Left lung (tissue), 10 donors: Measurements from ENCODE around the gene NUBP2. TPM values are rescaled to one million over a fixed set of nuclear protein-coding genes. Genes with fewer than 3 reads are reported as not detected.

Experiments
- ATAC-seq: fragments of 200-7000 bp; cut with Tn5 transposase; one replicate; pipeline ENCODE4 v1.9.1; 2020; ENCODE audit warnings: moderate library complexity
- DNase-seq, 4 donors: peaks; one replicate each; pipeline ENCODE4 v3.0.0-alpha.2; 2013 to 2020
- H3K27ac ChIP-seq, 2 donors: fragments of 200-600 bp; sonication (generic) in 1 of 2; one replicate each; pipeline versions ENCODE4 v1.5.0 to v1.8.0; 2020 to 2021
- H3K27me3 ChIP-seq, 2 donors: fragments of 200-600 bp; sonication (generic) in 1 of 2; one replicate each; pipeline versions ENCODE4 v1.5.0 to v1.8.0; 2020 to 2021
- H3K36me3 ChIP-seq, 2 donors: fragments of 200-600 bp; sonication (generic) in 1 of 2; one replicate each; pipeline versions ENCODE4 v1.5.0 to v1.8.0; 2020 to 2021
- H3K4me1 ChIP-seq, 2 donors: fragments of 200-600 bp; one replicate each; pipeline ENCODE4 v1.8.0; 2021
- H3K4me3 ChIP-seq, 2 donors: fragments of 200-600 bp; sonication (generic) in 1 of 2; one replicate each; pipeline versions ENCODE4 v1.5.0 to v1.8.0; 2020 to 2021; ENCODE audit warnings: mild to moderate bottlenecking in 1 of 2
- H3K9me3 ChIP-seq, 2 donors: fragments of 200-600 bp; sonication (generic) in 1 of 2; one replicate each; pipeline versions ENCODE4 v1.5.0 to v1.8.0; 2020 to 2021
- CTCF ChIP-seq, 2 donors: fragments of 200-600 bp; sonication (generic) in 1 of 2; IDR thresholded peaks; one replicate each; pipeline versions ENCODE4 v1.5.0 to v1.8.0; 2021; ENCODE audit warnings: antibody characterized with exemption in 2 of 2
- intact Hi-C, 2 donors: fragments of 100-400 bp; cut with DNase I; formaldehyde crosslinking; loops; one replicate each; pipeline versions ENCODE4 v1.11.2 to v1.14.2; 2022
- microRNA-seq, 2 donors: library from miRNA; unstranded; fragments of <30 nt; microRNA quantifications; one replicate each; pipeline ENCODE4, GENCODE V29; 2019
- polyA plus RNA-seq, 6 donors: library from polyadenylated mRNA; unstranded; fragments of 120-200 nt; gene quantifications; one replicate each; pipeline ENCODE4 v1.2.1, GENCODE V29; 2013; ENCODE audit not compliant: insufficient read length in 6 of 6
- total RNA-seq, 2 donors: library from RNA; stranded (reverse); fragmentation: NEBNext Ultra II Directional; extraction: Animal tissue kit (Norgen Biotek cat#: 25700); gene quantifications; one replicate each; pipeline ENCODE4 v1.2.1, GENCODE V29; 2021
- donor health status: DM: no; HTN: yes; CAD: no.
- donor health status: DM: no; HTN: no; CAD: no.

Gene NUBP2
- total and polyA plus RNA-seq, 8 donors: 32.6 to 56.4 (median 42.7) TPM

- Histone ChIP-seq H3K4me3 (no peak overlapping the region), H3K36me3 (peaks cover 0 to 8% of the 10 kb centered on the region in 2 donors), H3K27ac (no peak overlapping the region), H3K27me3 (no peaks in the 10 kb centered on the region), H3K9me3 (no peaks in the 10 kb centered on the region), H3K4me1 (peaks cover 16 to 32% of the 10 kb centered on the region in 2 donors)
- intact Hi-C loops: no loop called here
- ATAC-seq (no peak), DNase-seq (no peak)
- TF ChIP-seq CTCF (IDR thresholded peaks at IDR 0.05): no peak
Observed at GRCh38 chr16:1831186-1832075, 48.7 kb downstream of the NUBP2 start.

GRCh38 chr16:1832838-1833454 is 50.2 kb downstream of the NUBP2 start:
- no peak for TF ChIP-seq CTCF (IDR thresholded peaks at IDR 0.05)
- H3K36me3 ChIP-seq: peaks cover 0 to 8% of the 10 kb centered on the region in 2 donors
- H3K4me1 ChIP-seq: peaks cover 13 to 27% of the 10 kb centered on the region in 2 donors
- no peaks in the 10 kb centered on the region for H3K27me3 ChIP-seq
- intact Hi-C loops: no loop called here
- no peak for DNase-seq
- H3K4me3 ChIP-seq: no peak overlapping the region
- H3K27ac ChIP-seq: no peak overlapping the region
- H3K9me3 ChIP-seq: no peaks in the 10 kb centered on the region
- ATAC-seq: no peak

DNA sequence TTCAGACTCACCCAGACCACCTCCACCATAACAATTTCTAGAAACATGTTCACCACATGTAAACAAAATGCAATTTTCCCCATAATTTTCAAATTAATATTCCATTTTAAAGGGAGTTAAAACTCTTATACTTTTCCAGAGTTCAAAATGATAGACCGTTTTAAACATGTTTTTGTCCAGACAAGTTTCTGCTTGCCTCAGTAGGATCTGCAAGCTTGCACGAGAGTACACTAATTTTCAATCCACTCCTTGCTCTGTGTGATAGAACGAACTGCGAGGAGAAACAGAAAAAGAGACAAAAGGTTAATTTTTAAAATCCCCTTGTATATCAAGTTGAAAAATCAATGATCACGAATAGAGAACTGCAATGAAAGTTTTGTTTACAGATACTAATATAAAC is 51.3 kb downstream of the NUBP2 start:
- H3K27me3 ChIP-seq: no peaks in the 10 kb centered on the region
- no peaks in the 10 kb centered on the region for H3K9me3 ChIP-seq
- H3K4me3 ChIP-seq: no peak overlapping the region
- no peak for DNase-seq
- intact Hi-C loops: no loop called here
- no peak for TF ChIP-seq CTCF (IDR thresholded peaks at IDR 0.05)
- H3K4me1 ChIP-seq: peaks cover 3 to 16% of the 10 kb centered on the region in 2 donors
- H3K27ac ChIP-seq: no peak overlapping the region
- no peak for ATAC-seq
- peaks cover 0 to 8% of the 10 kb centered on the region in 2 donors for H3K36me3 ChIP-seq

Small RNA genes lying within 50 kb of the gene (microRNA-seq; reads per million reads assigned to microRNA genes)
- gene MIR3177: 1.2 to 1.8 reads per million in 2 donors

Other genes with a start within 250 kb of the NUBP2 start
- gene TMEM204, start 249.3 kb upstream of the NUBP2 start, total RNA-seq: 10 to 100 TPM; 26.6 to 28.7 TPM
- 10 to 100 TPM; 15.4 to 20.6 (median 19.0) TPM for gene TMEM204, start 249.3 kb upstream of the NUBP2 start, polyA plus RNA-seq
- gene IFT140, start 170.9 kb upstream of the NUBP2 start, total RNA-seq: 10 to 100 TPM; 26.0 to 34.8 TPM
- gene IFT140, start 170.9 kb upstream of the NUBP2 start, polyA plus RNA-seq: 10 to 100 TPM; 30.9 to 36.0 (median 33.2) TPM
- 10 to 100 TPM; 17.3 to 18.9 TPM for gene CRAMP1, start 170.6 kb upstream of the NUBP2 start, total RNA-seq
- 10 to 100 TPM; 25.9 to 33.0 (median 26.9) TPM for gene CRAMP1, start 170.6 kb upstream of the NUBP2 start, polyA plus RNA-seq
- gene JPT2, start 104.7 kb upstream of the NUBP2 start, total RNA-seq: 10 to 100 TPM; 72.2 to 72.3 TPM
- 10 to 100 TPM; 64.8 to 79.5 (median 72.4) TPM for gene JPT2, start 104.7 kb upstream of the NUBP2 start, polyA plus RNA-seq
- gene MAPK8IP3, start 76.8 kb upstream of the NUBP2 start, total RNA-seq: 10 to 100 TPM; 51.7 to 66.0 TPM
- gene MAPK8IP3, start 76.8 kb upstream of the NUBP2 start, polyA plus RNA-seq: 10 to 100 TPM; 48.1 to 85.9 (median 71.8) TPM
- gene NME3, start 11.4 kb upstream of the NUBP2 start, total RNA-seq: 10 to 100 TPM; 54.6 to 62.9 TPM
- 10 to 100 TPM; 19.9 to 43.8 (median 30.2) TPM for gene NME3, start 11.4 kb upstream of the NUBP2 start, polyA plus RNA-seq
- gene EME2, start 10.2 kb upstream of the NUBP2 start, total RNA-seq: 10 to 100 TPM; 19.2 to 25.3 TPM
- 10 to 100 TPM in 1 of 6 donors, 1 to 10 TPM in 5; 7.0 to 12.2 (median 8.7) TPM for gene EME2, start 10.2 kb upstream of the NUBP2 start, polyA plus RNA-seq
- gene MRPS34, start 9.8 kb upstream of the NUBP2 start, total RNA-seq: 10 to 100 TPM; 72.5 to 91.5 TPM
- 10 to 100 TPM; 47.5 to 68.9 (median 58.4) TPM for gene MRPS34, start 9.8 kb upstream of the NUBP2 start, polyA plus RNA-seq
- 10 to 100 TPM; 30.5 to 36.2 TPM for gene SPSB3, start 389 bp upstream of the NUBP2 start, total RNA-seq
- gene SPSB3, start 389 bp upstream of the NUBP2 start, polyA plus RNA-seq: 10 to 100 TPM; 23.6 to 40.0 (median 33.0) TPM
- 1 to 10 TPM in 1 of 2 donors, under 1 TPM in 1; 0.37 to 2.2 TPM for gene IGFALS, start 10.7 kb downstream of the NUBP2 start, total RNA-seq
- 1 to 10 TPM; 1.8 to 3.3 (median 2.6) TPM for gene IGFALS, start 10.7 kb downstream of the NUBP2 start, polyA plus RNA-seq
- 10 to 100 TPM; 47.1 to 62.0 TPM for gene HAGH, start 43.9 kb downstream of the NUBP2 start, total RNA-seq
- 10 to 100 TPM; 21.0 to 29.9 (median 24.9) TPM for gene HAGH, start 43.9 kb downstream of the NUBP2 start, polyA plus RNA-seq
- 10 to 100 TPM; 20.9 to 22.4 TPM for gene FAHD1, start 44.2 kb downstream of the NUBP2 start, total RNA-seq
- gene FAHD1, start 44.2 kb downstream of the NUBP2 start, polyA plus RNA-seq: 10 to 100 TPM; 17.4 to 23.2 (median 19.0) TPM
- not detected for gene MEIOB, start 89.2 kb downstream of the NUBP2 start, total RNA-seq
- under 1 TPM; 0.37 to 0.75 (median 0.59) TPM for gene MEIOB, start 89.2 kb downstream of the NUBP2 start, polyA plus RNA-seq
- gene HS3ST6, start 135.5 kb downstream of the NUBP2 start, total RNA-seq: 1 to 10 TPM in 1 of 2 donors, not detected in 1; 1.4 TPM
- under 1 TPM in 3 of 6 donors, not detected in 3; 0.13 to 0.21 (median 0.15) TPM for gene HS3ST6, start 135.5 kb downstream of the NUBP2 start, polyA plus RNA-seq
- 10 to 100 TPM; 26.1 to 66.7 TPM for gene MSRB1, start 160.2 kb downstream of the NUBP2 start, total RNA-seq
- 10 to 100 TPM in 5 of 6 donors, 1 to 10 TPM in 1; 9.8 to 15.5 (median 14.4) TPM for gene MSRB1, start 160.2 kb downstream of the NUBP2 start, polyA plus RNA-seq
- under 1 TPM in 1 of 2 donors, not detected in 1; 0.13 TPM for gene RPL3L, start 171.7 kb downstream of the NUBP2 start, total RNA-seq
- under 1 TPM in 5 of 6 donors, not detected in 1; 0.11 to 0.20 (median 0.16) TPM for gene RPL3L, start 171.7 kb downstream of the NUBP2 start, polyA plus RNA-seq
- gene NDUFB10, start 176.6 kb downstream of the NUBP2 start, total RNA-seq: 100 to 1,000 TPM in 1 of 2 donors, 10 to 100 TPM in 1; 97.8 to 102 TPM
- 10 to 100 TPM; 77.6 to 96.8 (median 90.0) TPM for gene NDUFB10, start 176.6 kb downstream of the NUBP2 start, polyA plus RNA-seq
- 1,000 to 10,000 TPM; 1,832 to 2,162 TPM for gene RPS2, start 181.9 kb downstream of the NUBP2 start, total RNA-seq
- gene RPS2, start 181.9 kb downstream of the NUBP2 start, polyA plus RNA-seq: 1,000 to 10,000 TPM; 2,190 to 2,607 (median 2,300) TPM
- not detected for gene RNF151, start 183.9 kb downstream of the NUBP2 start, total RNA-seq
- gene RNF151, start 183.9 kb downstream of the NUBP2 start, polyA plus RNA-seq: under 1 TPM in 1 of 6 donors, not detected in 5; 0.17 TPM
- gene TBL3, start 189.1 kb downstream of the NUBP2 start, total RNA-seq: 10 to 100 TPM; 25.8 to 30.9 TPM
- gene TBL3, start 189.1 kb downstream of the NUBP2 start, polyA plus RNA-seq: 10 to 100 TPM; 27.2 to 38.8 (median 31.8) TPM
- 1 to 10 TPM; 4.4 to 5.6 TPM for gene NOXO1, start 198.5 kb downstream of the NUBP2 start, total RNA-seq
- gene NOXO1, start 198.5 kb downstream of the NUBP2 start, polyA plus RNA-seq: under 1 TPM in 4 of 6 donors, not detected in 2; 0.30 to 0.78 (median 0.46) TPM
- gene GFER, start 201.2 kb downstream of the NUBP2 start, total RNA-seq: 10 to 100 TPM; 25.8 to 26.1 TPM
- gene GFER, start 201.2 kb downstream of the NUBP2 start, polyA plus RNA-seq: 10 to 100 TPM; 15.7 to 21.5 (median 19.1) TPM
- gene SYNGR3, start 207.0 kb downstream of the NUBP2 start, total RNA-seq: under 1 TPM; 0.31 to 0.32 TPM
- gene SYNGR3, start 207.0 kb downstream of the NUBP2 start, polyA plus RNA-seq: under 1 TPM; 0.21 to 0.93 (median 0.42) TPM
- 10 to 100 TPM; 31.5 to 45.9 TPM for gene ZNF598, start 226.9 kb downstream of the NUBP2 start, total RNA-seq
- gene ZNF598, start 226.9 kb downstream of the NUBP2 start, polyA plus RNA-seq: 10 to 100 TPM; 15.2 to 27.8 (median 20.9) TPM
- 1 to 10 TPM in 1 of 2 donors, under 1 TPM in 1; 0.94 to 3.1 TPM for gene NPW, start 236.8 kb downstream of the NUBP2 start, total RNA-seq
- gene NPW, start 236.8 kb downstream of the NUBP2 start, polyA plus RNA-seq: 1 to 10 TPM; 1.7 to 5.4 (median 2.7) TPM
- gene NHERF2, start 243.9 kb downstream of the NUBP2 start, total RNA-seq: 100 to 1,000 TPM; 186 to 349 TPM
- gene NHERF2, start 243.9 kb downstream of the NUBP2 start, polyA plus RNA-seq: 100 to 1,000 TPM in 3 of 6 donors, 10 to 100 TPM in 3; 68.1 to 170 (median 103) TPM